Nephron (organoid): ENCODE results near the gene RANGAP1.

ENCODE experiments used
- H3K27ac Mint-ChIP-seq, 3 experiments: 2 replicates each; pipeline ENCODE4 v1.8.0; 2020; ENCODE audit warnings: mixed read lengths in 3 of 3, mild to moderate bottlenecking in 2 of 3, moderate library complexity in 1 of 3
- H3K27me3 Mint-ChIP-seq: 2 replicates; pipeline ENCODE4 v1.8.0; 2021; ENCODE audit warnings: low read depth, mild to moderate bottlenecking, moderate library complexity, mixed read lengths
- H3K36me3 Mint-ChIP-seq: 2 replicates; pipeline ENCODE4 v1.8.0; 2020; ENCODE audit warnings: low read depth, mixed read lengths
- H3K4me1 Mint-ChIP-seq: 2 replicates; pipeline ENCODE4 v1.8.0; 2020; ENCODE audit warnings: mixed read lengths
- H3K4me3 Mint-ChIP-seq, 3 experiments: 2 replicates each; pipeline ENCODE4 v1.8.0; 2020; ENCODE audit warnings: mild to moderate bottlenecking in 3 of 3, mixed read lengths in 3 of 3, moderate library complexity in 2 of 3
- H3K9me3 Mint-ChIP-seq: 2 replicates; pipeline ENCODE4 v1.8.0; 2020; ENCODE audit warnings: mixed read lengths
- CTCF ChIP-seq, 3 experiments: fragments of 200-600 bp; sonication (generic); IDR thresholded peaks; one replicate each; pipeline ENCODE4 v1.5.0; 2021; ENCODE audit warnings: antibody characterized with exemption in 3 of 3; ENCODE audit not compliant: unreplicated experiment in 3 of 3

Gene RANGAP1

GRCh38 chr22:41314821-41315220 is 28.8 kb upstream of the RANGAP1 start:
- no peak for TF ChIP-seq CTCF (IDR thresholded peaks at IDR 0.05; ENCODE audit: unreplicated experiment in 3 of 3)
- Mint-ChIP-seq H3K36me3 (peaks cover 18% of the 10 kb centered on the region), H3K9me3 (no peaks in the 10 kb centered on the region)

GRCh38 chr22:41311487-41311886 is 25.5 kb upstream of the RANGAP1 start:
- peaks cover 31% of the 10 kb centered on the region for H3K36me3 Mint-ChIP-seq
- no peak for TF ChIP-seq CTCF (IDR thresholded peaks at IDR 0.05; ENCODE audit: unreplicated experiment in 3 of 3)
- H3K27ac Mint-ChIP-seq, result no peak overlapping the region
- no peaks in the 10 kb centered on the region for H3K27me3 Mint-ChIP-seq
- no peak overlapping the region for H3K4me3 Mint-ChIP-seq
- no peaks in the 10 kb centered on the region for H3K9me3 Mint-ChIP-seq
- peaks cover 16% of the 10 kb centered on the region for H3K4me1 Mint-ChIP-seq

More at GRCh38 chr22:41314821-41315220, 28.8 kb upstream of the RANGAP1 start:
- Mint-ChIP-seq H3K27ac (no peak overlapping the region), H3K4me3 (no peak overlapping the region), H3K4me1 (no peaks in the 10 kb centered on the region), H3K27me3 (no peaks in the 10 kb centered on the region)

GRCh38 chr22:41310336-41310735 is 24.3 kb upstream of the RANGAP1 start:
- Mint-ChIP-seq H3K27ac (no peak overlapping the region), H3K27me3 (no peaks in the 10 kb centered on the region), H3K4me3 (no peak overlapping the region), H3K36me3 (peaks cover 29% of the 10 kb centered on the region), H3K4me1 (peaks cover 16% of the 10 kb centered on the region), H3K9me3 (no peaks in the 10 kb centered on the region)
- no peak for TF ChIP-seq CTCF (IDR thresholded peaks at IDR 0.05; ENCODE audit: unreplicated experiment in 3 of 3)

- peak overlapping the region in 1 of 3 experiments; percentile 1 for H3K4me3 Mint-ChIP-seq
- H3K36me3 Mint-ChIP-seq, result peaks cover 33% of the 10 kb centered on the region
- peak overlapping the region; percentile 20 to 81 (median 67) for H3K27ac Mint-ChIP-seq
- no peaks in the 10 kb centered on the region for H3K9me3 Mint-ChIP-seq
- H3K27me3 Mint-ChIP-seq, result no peaks in the 10 kb centered on the region
- no peak for TF ChIP-seq CTCF (IDR thresholded peaks at IDR 0.05; ENCODE audit: unreplicated experiment in 3 of 3)
- H3K4me1 Mint-ChIP-seq, result peaks cover 22% of the 10 kb centered on the region
These were observed 22.6 kb upstream of the RANGAP1 start for GRCh38 chr22:41308544-41308947.

- Mint-ChIP-seq H3K27me3 (no peaks in the 10 kb centered on the region), H3K4me1 (peaks cover 26% of the 10 kb centered on the region), H3K9me3 (no peaks in the 10 kb centered on the region), H3K36me3 (peaks cover 35% of the 10 kb centered on the region), H3K27ac (peak overlapping the region; percentile 20 to 81 (median 76)), H3K4me3 (peak overlapping the region in 1 of 3 experiments; percentile 1)
- TF ChIP-seq CTCF (IDR thresholded peaks at IDR 0.05; ENCODE audit: unreplicated experiment in 3 of 3), result no peak
These were observed 22.1 kb upstream of the RANGAP1 start for GRCh38 chr22:41308054-41308453.

- Mint-ChIP-seq H3K27ac (peak overlapping the region in 2 of 3 experiments; percentile 38 to 50), H3K36me3 (peaks cover 30% of the 10 kb centered on the region), H3K4me3 (peak overlapping the region in 2 of 3 experiments; percentile 32), H3K27me3 (no peaks in the 10 kb centered on the region), H3K9me3 (no peaks in the 10 kb centered on the region), H3K4me1 (peaks cover 36% of the 10 kb centered on the region)
- TF ChIP-seq CTCF (IDR thresholded peaks at IDR 0.05; ENCODE audit: unreplicated experiment in 3 of 3), result no peak
These were observed 19.7 kb upstream of the RANGAP1 start for GRCh38 chr22:41305646-41306045.
